IPS-18a (cell line): ENCODE results near the gene CLSTN2.

Experiments
- H3K27ac ChIP-seq: one replicate; pipeline ENCODE4 v1.5.1; 2013; ENCODE audit warnings: low read length
- H3K27me3 ChIP-seq: one replicate; pipeline ENCODE4 v1.6.1; 2013; ENCODE audit warnings: mild to moderate bottlenecking, low read length; ENCODE audit not compliant: control insufficient read depth, insufficient read depth
- H3K36me3 ChIP-seq: one replicate; pipeline ENCODE4 v1.6.1; 2013; ENCODE audit warnings: low read depth, low read length; ENCODE audit not compliant: control insufficient read depth
- H3K4me1 ChIP-seq: one replicate; pipeline ENCODE4 v1.6.1; 2013; ENCODE audit warnings: low read depth, low read length; ENCODE audit not compliant: control insufficient read depth
- H3K4me3 ChIP-seq: one replicate; pipeline ENCODE4 v1.5.1; 2013; ENCODE audit warnings: low read length
- H3K9ac ChIP-seq: one replicate; pipeline ENCODE4 v1.6.1; 2013; ENCODE audit warnings: mild to moderate bottlenecking, low read length, moderate library complexity
- H3K9me3 ChIP-seq: one replicate; pipeline ENCODE4 v1.6.1; 2013; ENCODE audit warnings: low read depth, low read length; ENCODE audit not compliant: control insufficient read depth

The CLSTN2 gene

DNA sequence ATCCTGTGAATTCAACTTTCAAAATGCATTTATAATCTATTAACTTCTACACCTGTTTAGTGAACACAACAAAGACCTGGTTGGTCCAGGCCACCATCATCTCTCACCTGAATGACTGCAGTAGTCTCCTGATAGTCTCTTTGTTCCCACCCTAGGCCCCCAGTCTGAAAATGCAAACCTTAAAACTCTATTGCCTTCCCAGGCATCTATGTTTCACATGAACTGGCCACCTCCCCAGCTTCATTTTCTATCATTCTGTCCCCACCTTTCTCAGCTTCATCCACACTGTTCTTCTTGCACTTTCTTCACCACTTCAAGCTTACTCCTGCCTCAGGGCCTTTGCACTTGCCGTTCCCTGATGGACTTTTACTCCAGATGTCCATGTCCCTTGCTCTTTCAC is 45.0 kb downstream of the CLSTN2 start:
- Histone ChIP-seq H3K36me3 (no peaks in the 10 kb centered on the region), H3K9ac (no peak overlapping the region), H3K4me1 (no peaks in the 10 kb centered on the region), H3K27me3 (no peaks in the 10 kb centered on the region), H3K4me3 (no peak overlapping the region), H3K27ac (no peak overlapping the region), H3K9me3 (no peaks in the 10 kb centered on the region)

- Histone ChIP-seq H3K4me1 (no peaks in the 10 kb centered on the region), H3K36me3 (no peaks in the 10 kb centered on the region), H3K4me3 (no peak overlapping the region), H3K27ac (no peak overlapping the region), H3K27me3 (no peaks in the 10 kb centered on the region), H3K9ac (no peak overlapping the region), H3K9me3 (no peaks in the 10 kb centered on the region)
Observed at GRCh38 chr3:139982404-139982803, 47.4 kb downstream of the CLSTN2 start.

GRCh38 chr3:139985576-139985975 is 50.6 kb downstream of the CLSTN2 start:
- Histone ChIP-seq H3K4me1 (no peaks in the 10 kb centered on the region), H3K27ac (no peak overlapping the region), H3K36me3 (no peaks in the 10 kb centered on the region), H3K27me3 (no peaks in the 10 kb centered on the region), H3K9ac (no peak overlapping the region), H3K9me3 (no peaks in the 10 kb centered on the region), H3K4me3 (no peak overlapping the region)

- no peaks in the 10 kb centered on the region for H3K27me3 ChIP-seq
- H3K9me3 ChIP-seq, result no peaks in the 10 kb centered on the region
- no peaks in the 10 kb centered on the region for H3K36me3 ChIP-seq
- no peaks in the 10 kb centered on the region for H3K4me1 ChIP-seq
- no peak overlapping the region for H3K4me3 ChIP-seq
- H3K27ac ChIP-seq, result no peak overlapping the region
- H3K9ac ChIP-seq, result no peak overlapping the region
Observed at GRCh38 chr3:139987908-139988307, 52.9 kb downstream of the CLSTN2 start.

DNA sequence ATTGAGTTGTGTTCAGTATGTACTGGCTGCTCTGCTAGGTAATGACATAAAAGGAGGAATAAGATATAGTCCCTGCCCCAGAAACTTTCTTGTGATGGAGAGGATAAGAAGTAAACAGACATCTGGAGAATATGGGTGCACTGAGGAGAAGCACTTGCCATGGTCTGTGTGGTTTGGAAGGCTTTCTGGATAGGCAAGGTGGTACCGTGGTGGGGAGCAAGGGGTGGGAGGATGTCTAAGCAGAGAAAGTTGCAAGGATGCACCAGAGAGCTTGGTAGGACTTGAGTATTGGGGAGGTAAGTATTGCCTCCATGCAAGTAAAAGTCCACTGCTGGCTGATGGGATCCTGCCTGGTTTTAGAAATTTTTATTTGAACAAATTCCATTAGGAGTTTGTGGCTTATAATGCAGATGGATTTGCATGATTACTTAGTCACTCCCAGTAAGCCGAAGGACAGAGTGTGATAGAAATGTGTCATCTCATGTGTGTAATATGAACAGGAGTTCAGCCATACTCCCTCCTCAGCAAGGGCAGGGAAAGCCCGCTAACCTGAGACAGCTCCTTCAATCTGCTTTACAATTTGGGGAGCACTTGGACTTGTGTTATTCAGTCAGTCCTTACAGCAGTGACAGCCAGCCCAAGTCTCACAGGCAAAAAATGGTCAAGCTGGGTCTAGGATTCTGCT is 53.6 kb downstream of the CLSTN2 start:
- Histone ChIP-seq H3K36me3 (no peaks in the 10 kb centered on the region), H3K9ac (no peak overlapping the region), H3K9me3 (no peaks in the 10 kb centered on the region), H3K27ac (no peak overlapping the region), H3K4me1 (no peaks in the 10 kb centered on the region), H3K4me3 (no peak overlapping the region), H3K27me3 (no peaks in the 10 kb centered on the region)

- Histone ChIP-seq H3K27me3 (no peaks in the 10 kb centered on the region), H3K36me3 (no peaks in the 10 kb centered on the region), H3K4me1 (no peaks in the 10 kb centered on the region), H3K4me3 (no peak overlapping the region), H3K9ac (no peak overlapping the region), H3K9me3 (no peaks in the 10 kb centered on the region), H3K27ac (no peak overlapping the region)
Observed at GRCh38 chr3:139994891-139995290, 59.9 kb downstream of the CLSTN2 start.

DNA sequence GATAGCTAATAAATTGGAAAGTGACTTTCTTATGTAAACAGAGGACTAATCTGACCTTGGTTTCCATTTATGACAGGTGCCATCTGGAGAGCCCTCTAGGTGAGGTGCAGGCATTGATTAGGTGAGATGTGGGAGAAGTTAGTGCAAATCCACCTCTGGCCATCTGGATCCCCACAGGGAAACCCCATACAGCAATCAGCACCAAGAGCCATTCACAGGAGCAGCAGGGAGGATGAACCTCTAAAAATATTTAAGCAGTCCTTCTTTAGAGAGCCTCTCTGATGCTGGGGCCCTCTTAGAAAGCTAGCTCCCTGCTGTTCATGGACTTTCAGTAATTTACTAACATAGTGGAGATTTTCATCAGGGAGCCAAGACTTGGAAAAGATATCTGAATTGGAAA is 69.3 kb downstream of the CLSTN2 start:
- Histone ChIP-seq H3K27me3 (no peaks in the 10 kb centered on the region), H3K4me1 (peaks cover 8% of the 10 kb centered on the region), H3K27ac (no peak overlapping the region), H3K4me3 (no peak overlapping the region), H3K36me3 (no peaks in the 10 kb centered on the region), H3K9me3 (no peaks in the 10 kb centered on the region), H3K9ac (no peak overlapping the region)

DNA sequence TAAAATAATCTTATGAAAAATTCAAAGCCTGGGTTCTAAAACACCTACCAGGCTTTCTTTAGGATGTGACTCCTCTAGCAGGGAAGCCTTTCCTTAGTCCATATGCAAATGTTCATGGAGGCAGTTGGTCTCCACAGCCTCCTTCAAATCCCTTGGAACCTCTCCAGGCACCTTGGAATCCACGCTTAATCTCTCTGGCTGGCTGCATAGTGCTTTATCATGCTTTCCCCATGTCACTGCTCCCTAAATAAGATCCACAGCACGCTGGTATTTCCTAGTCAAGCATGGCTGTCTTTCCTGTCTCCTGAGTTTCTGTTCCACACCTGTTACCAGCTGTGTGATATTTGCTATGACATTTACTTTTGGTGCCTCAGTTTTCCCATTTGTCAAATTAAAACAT is 71.3 kb downstream of the CLSTN2 start:
- H3K4me1 ChIP-seq, result peaks cover 8% of the 10 kb centered on the region
- H3K9ac ChIP-seq, result no peak overlapping the region
- H3K9me3 ChIP-seq, result no peaks in the 10 kb centered on the region
- no peaks in the 10 kb centered on the region for H3K36me3 ChIP-seq
- no peak overlapping the region for H3K27ac ChIP-seq
- no peak overlapping the region for H3K4me3 ChIP-seq
- no peaks in the 10 kb centered on the region for H3K27me3 ChIP-seq

- Histone ChIP-seq H3K9ac (no peak overlapping the region), H3K27ac (no peak overlapping the region), H3K4me1 (peaks cover 8% of the 10 kb centered on the region), H3K9me3 (no peaks in the 10 kb centered on the region), H3K36me3 (no peaks in the 10 kb centered on the region), H3K4me3 (no peak overlapping the region), H3K27me3 (no peaks in the 10 kb centered on the region)
Observed at GRCh38 chr3:140007081-140007480, 72.1 kb downstream of the CLSTN2 start.

GRCh38 chr3:140007911-140008869 is 73.2 kb downstream of the CLSTN2 start:
- Histone ChIP-seq H3K4me1 (peaks cover 8% of the 10 kb centered on the region), H3K27ac (no peak overlapping the region), H3K9me3 (no peaks in the 10 kb centered on the region), H3K4me3 (no peak overlapping the region), H3K27me3 (no peaks in the 10 kb centered on the region), H3K36me3 (no peaks in the 10 kb centered on the region), H3K9ac (no peak overlapping the region)

DNA sequence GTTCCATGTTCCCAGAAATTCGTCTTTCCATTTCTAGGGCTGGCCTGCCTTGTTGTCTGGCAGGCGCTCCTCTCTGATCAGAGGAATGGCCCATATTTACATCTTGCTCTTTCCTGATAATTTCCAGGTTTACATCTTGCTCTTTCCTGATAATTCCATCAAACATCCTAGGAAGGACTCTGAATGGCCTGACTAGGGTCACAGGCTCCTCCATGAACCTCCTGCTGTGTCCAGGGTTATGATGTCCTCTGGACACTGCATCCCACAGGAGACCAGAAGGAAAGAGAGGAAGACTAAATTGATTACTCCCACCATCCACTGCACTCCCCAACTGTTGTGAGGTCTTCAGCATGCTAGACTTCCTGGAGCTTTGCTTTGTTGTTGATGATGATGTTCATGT is 75.4 kb downstream of the CLSTN2 start:
- Histone ChIP-seq H3K9ac (no peak overlapping the region), H3K4me3 (no peak overlapping the region), H3K27me3 (no peaks in the 10 kb centered on the region), H3K4me1 (no peaks in the 10 kb centered on the region), H3K27ac (no peak overlapping the region), H3K9me3 (no peaks in the 10 kb centered on the region), H3K36me3 (no peaks in the 10 kb centered on the region)

GRCh38 chr3:140011086-140011485 is 76.1 kb downstream of the CLSTN2 start:
- Histone ChIP-seq H3K9me3 (no peaks in the 10 kb centered on the region), H3K4me1 (no peaks in the 10 kb centered on the region), H3K27me3 (no peaks in the 10 kb centered on the region), H3K4me3 (no peak overlapping the region), H3K36me3 (no peaks in the 10 kb centered on the region), H3K9ac (no peak overlapping the region), H3K27ac (no peak overlapping the region)
